Endodermal cell (in vitro differentiated cells): ENCODE results near the gene EYS. TPM values are rescaled to one million over a fixed set of nuclear protein-coding genes. Genes with fewer than 3 reads are reported as not detected.

Experiments used
- DNase-seq: peaks from one replicate; pipeline ENCODE4 v3.0.0-alpha.2; 2017
- H3K27ac ChIP-seq: 2 replicates; pipeline ENCODE4 v1.5.1; 2013; ENCODE audit warnings: mild to moderate bottlenecking, low read depth, low read length, moderate library complexity
- H3K27me3 ChIP-seq: 2 replicates; pipeline ENCODE4 v1.6.1; 2013; ENCODE audit warnings: mild to moderate bottlenecking, low read length, moderate library complexity; ENCODE audit not compliant: insufficient read depth, control insufficient read depth, poor library complexity, severe bottlenecking
- H3K36me3 ChIP-seq: 2 replicates; pipeline ENCODE4 v1.7.0; 2013; ENCODE audit warnings: mild to moderate bottlenecking, low read length, moderate library complexity; ENCODE audit not compliant: control insufficient read depth, insufficient read depth
- H3K4me1 ChIP-seq: one replicate; pipeline ENCODE4 v1.7.0; 2013; ENCODE audit warnings: low read length; ENCODE audit not compliant: control insufficient read depth, insufficient read depth
- H3K4me3 ChIP-seq: 2 replicates; pipeline ENCODE4 v1.5.1; 2013; ENCODE audit warnings: mild to moderate bottlenecking, low read length, moderate library complexity
- H3K9ac ChIP-seq: 2 replicates; pipeline ENCODE4 v1.6.1; 2013; ENCODE audit warnings: mild to moderate bottlenecking, low read length, moderate library complexity; ENCODE audit not compliant: poor library complexity, severe bottlenecking; ENCODE audit errors: extremely low read depth
- H3K9me3 ChIP-seq: 2 replicates; pipeline ENCODE4 v1.6.1; 2013; ENCODE audit warnings: mild to moderate bottlenecking, low read length, moderate library complexity; ENCODE audit not compliant: control insufficient read depth
- H3K27ac Mint-ChIP-seq: 2 replicates; pipeline ENCODE4 v1.8.0; 2020; ENCODE audit warnings: mixed read lengths
- H3K27me3 Mint-ChIP-seq: 2 replicates; pipeline ENCODE4 v1.8.0; 2021; ENCODE audit warnings: mild to moderate bottlenecking, mixed read lengths; ENCODE audit not compliant: insufficient read depth
- H3K36me3 Mint-ChIP-seq: 2 replicates; pipeline ENCODE4 v1.8.0; 2020; ENCODE audit warnings: low read depth, mixed read lengths
- H3K4me1 Mint-ChIP-seq: 2 replicates; pipeline ENCODE4 v1.8.0; 2020; ENCODE audit warnings: mixed read lengths
- H3K4me3 Mint-ChIP-seq: 2 replicates; pipeline ENCODE4 v1.8.0; 2020; ENCODE audit warnings: mild to moderate bottlenecking, moderate library complexity, mixed read lengths
- H3K9me3 Mint-ChIP-seq: 2 replicates; pipeline ENCODE4 v1.8.0; 2020; ENCODE audit warnings: mild to moderate bottlenecking, mixed read lengths
- CTCF ChIP-seq: fragments of 200-600 bp; sonication (generic); conservative IDR thresholded peaks from 2 replicates; pipeline ENCODE4 v1.5.0; 2021; ENCODE audit warnings: antibody characterized with exemption, mild to moderate bottlenecking
- WGBS, 2 experiments: methylation state at CpG; one replicate each; pipeline versions ENCODE4 v1.1.5 to v1.1.7; 2013; ENCODE audit warnings: missing lambda C conversion rate in 2 of 2, mixed read lengths in 1 of 2; ENCODE audit not compliant: insufficient coverage in 1 of 2, insufficient read length in 1 of 2; 5-methylcytosine and 5-hydroxymethylcytosine counted together
- total RNA-seq, 2 donors: library from RNA; stranded (reverse); fragmentation: NEBNext Ultra II Directional in 1 of 2; extraction: Animal tissue kit (Norgen Biotek cat#: 25700) in 1 of 2; gene quantifications; 2 replicates in 1 of 2; 3 replicates in 1 of 2; pipeline ENCODE4 v1.2.1, GENCODE V29; 2021

EYS gene
- total RNA-seq, 2 donors from 2014 or later, result 0.31 to 0.70 TPM

- Mint-ChIP-seq H3K27me3 (peaks cover 28% of the 10 kb centered on the region), H3K4me3 (no peak overlapping the region), H3K9me3 (peaks cover 11% of the 10 kb centered on the region), H3K27ac (no peak overlapping the region), H3K36me3 (no peaks in the 10 kb centered on the region), H3K4me1 (no peaks in the 10 kb centered on the region)
- peaks cover 20% of the 10 kb centered on the region for H3K9me3 ChIP-seq
- no peak overlapping the region for H3K27ac ChIP-seq
- WGBS, 2 experiments, result no CpG with 5 or more reads among the region's 4 CpGs
- H3K36me3 ChIP-seq, result no peaks in the 10 kb centered on the region
- no peak overlapping the region for H3K9ac ChIP-seq
- H3K4me3 ChIP-seq, result no peak overlapping the region
- peak; percentile 81 for TF ChIP-seq CTCF
- DNase-seq, result no peak
- H3K4me1 ChIP-seq, result no peaks in the 10 kb centered on the region
- H3K27me3 ChIP-seq, result peaks cover 38% of the 10 kb centered on the region
Observed at GRCh38 chr6:63764318-63764916, 1942.6 kb downstream of the EYS start.

- Histone ChIP-seq H3K27ac (no peak overlapping the region), H3K4me1 (no peaks in the 10 kb centered on the region), H3K36me3 (no peaks in the 10 kb centered on the region), H3K9ac (no peak overlapping the region), H3K27me3 (peaks cover 28% of the 10 kb centered on the region), H3K4me3 (no peak overlapping the region), H3K9me3 (peaks cover 12% of the 10 kb centered on the region)
- no peaks in the 10 kb centered on the region for H3K36me3 Mint-ChIP-seq
- H3K9me3 Mint-ChIP-seq, result peaks cover 26% of the 10 kb centered on the region
- no peak overlapping the region for H3K27ac Mint-ChIP-seq
- TF ChIP-seq CTCF, result no peak
- H3K4me1 Mint-ChIP-seq, result no peaks in the 10 kb centered on the region
- H3K4me3 Mint-ChIP-seq, result no peak overlapping the region
- no peak for DNase-seq
- peaks cover 12% of the 10 kb centered on the region for H3K27me3 Mint-ChIP-seq
Observed at GRCh38 chr6:63760199-63760598, 1946.8 kb downstream of the EYS start.

GRCh38 chr6:63759605-63760105 is 1947.4 kb downstream of the EYS start:
- no peak for TF ChIP-seq CTCF
- Histone ChIP-seq H3K36me3 (no peaks in the 10 kb centered on the region), H3K27ac (no peak overlapping the region), H3K9me3 (peaks cover 12% of the 10 kb centered on the region), H3K9ac (no peak overlapping the region), H3K27me3 (peaks cover 24% of the 10 kb centered on the region), H3K4me1 (no peaks in the 10 kb centered on the region), H3K4me3 (no peak overlapping the region)
- Mint-ChIP-seq H3K4me1 (no peaks in the 10 kb centered on the region), H3K4me3 (no peak overlapping the region), H3K9me3 (peaks cover 30% of the 10 kb centered on the region), H3K27me3 (peaks cover 12% of the 10 kb centered on the region), H3K36me3 (no peaks in the 10 kb centered on the region), H3K27ac (no peak overlapping the region)
- DNase-seq, result no peak
